GM19043 (cell line): ENCODE measurements around the gene OLIG2.

ENCODE experiments used
- ATAC-seq: cut with Tn5 transposase; IDR thresholded peaks from one replicate; pipeline ENCODE4 v1.9.1; 2021; ENCODE audit warnings: low read depth; ENCODE audit not compliant: unreplicated experiment

Gene OLIG2

DNA sequence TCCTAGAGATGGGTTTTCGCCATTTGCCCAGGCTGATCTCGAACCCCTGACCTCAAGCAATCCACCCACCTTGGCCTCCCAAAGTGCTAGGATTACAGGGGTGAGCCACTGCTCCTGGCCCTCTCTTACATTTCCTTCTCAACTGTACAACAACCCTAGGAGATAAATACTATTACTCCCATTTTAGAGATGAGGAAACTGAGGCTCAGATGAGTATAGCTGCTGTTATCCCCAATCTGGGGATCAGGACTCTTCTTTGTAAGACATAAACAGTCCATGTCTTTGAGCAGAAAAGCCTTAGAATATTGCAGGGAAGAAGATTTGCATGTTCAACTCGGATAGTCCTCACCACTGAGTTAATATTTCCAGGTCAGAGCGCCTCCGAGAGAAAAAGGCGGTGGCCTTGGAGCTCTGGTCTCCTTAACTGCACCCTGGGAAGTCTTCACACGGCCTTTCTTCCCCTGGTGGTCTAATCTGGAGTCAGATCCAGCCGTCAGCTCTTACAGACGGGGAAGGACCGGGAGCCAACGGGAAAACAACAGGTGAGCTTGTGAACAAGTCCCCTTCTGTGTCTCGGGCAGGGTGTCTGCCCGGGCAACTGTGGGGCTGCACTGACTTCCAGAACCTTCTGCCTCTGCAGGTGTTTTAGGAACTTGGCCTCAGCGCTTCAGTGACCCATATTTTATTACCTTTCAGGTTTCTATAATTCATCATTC lies 38.3 kb downstream of the OLIG2 start:
- ATAC-seq: no peak

DNA sequence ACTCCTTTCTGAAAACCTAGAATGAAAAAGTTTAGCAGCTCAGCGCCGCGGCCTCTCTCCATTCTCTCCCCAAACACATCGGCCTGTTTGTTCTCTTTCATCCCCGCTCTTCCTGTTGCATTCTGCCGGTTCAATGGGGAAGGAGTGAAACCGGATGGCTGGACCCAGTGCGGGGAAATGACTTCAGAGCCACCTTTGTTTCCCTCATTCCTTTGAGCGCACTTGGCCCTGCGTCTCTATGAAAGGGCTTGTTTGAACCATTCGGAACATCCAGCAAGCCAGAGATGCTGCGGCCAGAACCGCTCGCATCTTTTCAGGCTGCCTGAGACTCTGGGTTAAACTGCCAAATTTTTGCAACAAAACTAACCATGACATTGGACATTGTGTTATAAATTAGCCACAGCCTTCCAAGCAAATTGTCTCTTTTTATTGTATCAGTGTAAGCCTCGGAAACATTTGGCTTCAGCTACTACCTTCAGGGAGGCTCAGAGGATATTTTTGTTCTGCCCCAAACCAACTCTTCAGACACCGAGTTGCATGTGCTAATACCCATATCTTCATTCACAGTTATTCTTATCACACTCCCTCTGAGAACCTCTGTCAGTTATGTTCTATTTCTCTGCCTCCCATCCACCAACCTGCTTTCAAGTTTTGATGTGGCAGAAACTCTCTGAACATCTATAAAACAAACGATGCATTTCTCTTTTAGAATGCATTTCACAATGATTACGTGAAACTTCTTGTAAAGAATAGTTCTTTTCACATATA lies 39.1 kb downstream of the OLIG2 start:
- no peak for ATAC-seq

GRCh38 chr21:33067043-33067442 lies 41.3 kb downstream of the OLIG2 start:
- no peak for ATAC-seq

DNA sequence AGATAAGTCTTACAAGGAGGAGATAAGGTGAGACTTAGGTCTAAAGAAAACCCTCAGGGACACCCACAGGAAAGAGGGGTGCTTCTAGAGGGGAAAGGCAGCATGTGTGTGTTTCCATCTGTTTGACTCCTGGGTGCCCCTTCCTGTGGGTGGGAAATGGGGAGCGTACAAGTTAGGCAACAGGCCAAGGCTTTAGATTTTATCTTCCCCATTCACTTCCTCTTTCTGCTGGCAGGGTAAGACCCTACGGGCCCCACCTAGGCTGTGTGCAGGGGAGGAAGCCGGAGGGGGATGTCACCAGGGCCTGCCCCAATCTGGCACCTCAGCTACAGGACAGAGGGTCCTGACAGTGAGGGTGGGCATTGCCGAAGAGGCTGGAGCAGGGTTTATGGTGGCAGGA lies 41.7 kb downstream of the OLIG2 start:
- ATAC-seq: no peak

- ATAC-seq: no peak
Observed at GRCh38 chr21:33069243-33069642, 43.5 kb downstream of the OLIG2 start.

- no peak for ATAC-seq
Observed at GRCh38 chr21:33069645-33069993, 43.9 kb downstream of the OLIG2 start.

- ATAC-seq: no peak
Observed at GRCh38 chr21:33069994-33070743, 44.4 kb downstream of the OLIG2 start, which contains the start of gene OLIG1. Gene OLIG1, plus strand, starts transcription at chr21:33070141. Its CDS starts 106 bp downstream, at chr21:33070247.

GRCh38 chr21:33070744-33070997 lies 44.9 kb downstream of the OLIG2 start:
- no peak for ATAC-seq

DNA sequence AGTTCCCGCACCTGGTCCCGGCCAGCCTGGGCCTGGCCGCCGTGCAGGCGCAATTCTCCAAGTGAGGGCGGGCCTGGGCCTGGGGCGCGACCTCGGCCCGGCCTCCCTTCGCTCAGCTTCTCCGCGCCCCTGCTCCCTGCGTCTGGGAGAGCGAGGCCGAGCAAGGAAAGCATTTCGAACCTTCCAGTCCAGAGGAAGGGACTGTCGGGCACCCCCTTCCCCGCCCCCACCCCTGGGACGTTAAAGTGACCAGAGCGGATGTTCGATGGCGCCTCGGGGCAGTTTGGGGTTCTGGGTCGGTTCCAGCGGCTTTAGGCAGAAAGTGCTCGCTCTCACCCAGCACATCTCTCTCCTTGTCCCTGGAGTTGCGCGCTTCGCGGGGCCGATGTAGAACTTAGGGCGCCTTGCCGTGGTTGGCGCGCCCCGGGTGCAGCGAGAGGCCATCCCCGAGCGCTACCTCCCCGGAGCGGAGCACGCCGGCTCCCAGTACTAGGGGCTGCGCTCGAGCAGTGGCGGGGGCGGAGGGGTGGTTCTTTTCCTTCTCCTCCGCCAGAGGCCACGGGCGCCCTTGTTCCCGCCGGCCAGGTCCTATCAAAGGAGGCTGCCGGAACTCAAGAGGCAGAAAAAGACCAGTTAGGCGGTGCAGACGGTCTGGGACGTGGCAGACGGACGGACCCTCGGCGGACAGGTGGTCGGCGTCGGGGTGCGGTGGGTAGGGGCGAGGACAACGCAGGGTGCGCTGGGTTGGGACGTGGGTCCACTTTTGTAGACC lies 45.4 kb downstream of the OLIG2 start:
- no peak for ATAC-seq

- ATAC-seq: no peak
Observed at GRCh38 chr21:33071770-33072306, 46.1 kb downstream of the OLIG2 start.

- no peak for ATAC-seq
Observed at GRCh38 chr21:33073636-33074035, 47.9 kb downstream of the OLIG2 start.

- ATAC-seq: no peak
Observed at GRCh38 chr21:33075128-33075527, 49.4 kb downstream of the OLIG2 start.

DNA sequence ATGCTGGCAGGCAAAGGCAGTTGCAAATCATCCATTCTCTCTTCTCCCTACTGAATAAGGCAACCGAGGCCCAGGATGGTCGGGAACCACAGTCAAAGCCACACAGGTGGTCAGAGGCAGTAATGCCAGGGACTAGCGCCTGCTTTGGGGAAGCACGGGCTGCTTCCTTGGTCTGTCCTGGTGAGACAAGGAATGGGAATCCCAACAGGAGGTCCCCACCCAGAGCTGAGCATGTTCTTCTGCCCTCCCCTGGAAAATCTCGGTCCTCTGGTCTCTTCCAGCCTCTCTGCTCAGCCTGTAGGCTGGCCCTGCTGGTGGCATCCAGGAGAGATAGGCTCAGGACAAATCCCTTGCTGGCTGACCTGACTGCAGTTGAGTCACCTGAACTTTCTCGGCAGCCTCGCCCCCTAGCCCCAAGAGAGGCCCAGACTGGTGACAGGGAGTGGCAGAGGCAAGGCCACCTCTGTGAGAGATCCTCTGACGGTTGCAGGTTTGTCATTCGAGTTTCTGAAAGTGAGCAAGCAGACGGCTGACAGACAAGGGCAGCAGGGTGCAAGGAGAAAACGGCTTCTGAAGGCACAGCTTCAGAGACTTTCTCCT lies 50.0 kb downstream of the OLIG2 start:
- ATAC-seq: no peak

DNA sequence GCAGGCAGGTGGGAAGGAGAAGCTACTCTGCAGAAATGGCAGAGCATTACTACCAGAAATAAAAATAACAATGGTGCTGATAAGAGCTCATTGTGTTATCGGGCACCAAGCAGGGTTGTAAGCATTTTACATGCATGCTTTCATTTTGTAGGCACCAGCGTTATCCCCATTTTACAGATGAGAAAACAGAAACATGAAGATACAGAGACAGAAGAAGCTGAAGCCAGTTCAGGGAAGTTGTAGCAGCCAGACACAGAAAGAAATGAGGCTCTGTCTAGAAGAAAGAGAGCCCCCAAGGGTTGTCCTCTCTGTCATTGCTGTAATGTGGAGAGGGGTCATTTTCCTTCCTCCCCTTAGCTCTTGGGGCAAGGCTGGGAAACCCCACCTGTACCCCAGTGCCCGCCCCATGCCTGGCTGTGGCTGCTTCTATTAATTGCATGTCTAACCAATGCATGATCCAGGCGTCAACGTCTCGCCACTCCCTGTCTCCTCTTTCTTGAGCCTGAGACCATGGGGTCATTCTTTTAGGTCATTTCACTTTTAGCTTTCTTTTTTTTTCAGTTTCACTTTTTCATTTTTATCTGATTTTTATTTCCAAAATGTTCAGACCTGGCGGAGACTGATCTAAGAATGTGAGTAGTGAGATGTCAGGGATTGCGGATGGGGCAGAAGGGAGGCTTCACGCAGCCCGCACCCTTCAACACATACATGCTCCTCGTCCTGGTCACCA lies 51.0 kb downstream of the OLIG2 start:
- no peak for ATAC-seq
